ENCODE measurements around the gene PROM1.

Gene PROM1

DNA sequence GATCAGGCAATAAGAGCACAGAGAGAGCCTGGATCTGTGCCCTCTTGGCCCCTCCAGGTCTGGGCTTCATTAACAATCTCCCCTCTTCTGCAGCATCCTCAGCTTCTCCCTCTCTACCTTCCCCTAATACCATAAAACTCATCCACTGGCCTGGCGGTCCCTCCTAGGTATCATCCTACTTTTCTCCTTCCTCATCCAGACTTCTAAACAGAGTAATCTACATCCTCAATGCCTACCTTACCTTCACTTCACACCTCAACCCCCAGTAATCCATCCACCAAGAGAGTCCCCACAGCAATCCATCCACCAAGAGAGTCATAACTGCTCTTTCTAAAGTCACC is 162.3 kb downstream of the PROM1 start:
- Histone ChIP-seq H3K27ac (no peak overlapping the region), H3K36me3 (no peaks in the 10 kb centered on the region), H3K27me3 (ENCODE audit: insufficient read depth, low read depth, severe bottlenecking) (no peaks in the 10 kb centered on the region), H3K9me3 (ENCODE audit: severe bottlenecking) (no peaks in the 10 kb centered on the region), H3K4me3 (ENCODE audit: low read depth, low read length) (no peak overlapping the region)
- TF ChIP-seq, protein P1, sequence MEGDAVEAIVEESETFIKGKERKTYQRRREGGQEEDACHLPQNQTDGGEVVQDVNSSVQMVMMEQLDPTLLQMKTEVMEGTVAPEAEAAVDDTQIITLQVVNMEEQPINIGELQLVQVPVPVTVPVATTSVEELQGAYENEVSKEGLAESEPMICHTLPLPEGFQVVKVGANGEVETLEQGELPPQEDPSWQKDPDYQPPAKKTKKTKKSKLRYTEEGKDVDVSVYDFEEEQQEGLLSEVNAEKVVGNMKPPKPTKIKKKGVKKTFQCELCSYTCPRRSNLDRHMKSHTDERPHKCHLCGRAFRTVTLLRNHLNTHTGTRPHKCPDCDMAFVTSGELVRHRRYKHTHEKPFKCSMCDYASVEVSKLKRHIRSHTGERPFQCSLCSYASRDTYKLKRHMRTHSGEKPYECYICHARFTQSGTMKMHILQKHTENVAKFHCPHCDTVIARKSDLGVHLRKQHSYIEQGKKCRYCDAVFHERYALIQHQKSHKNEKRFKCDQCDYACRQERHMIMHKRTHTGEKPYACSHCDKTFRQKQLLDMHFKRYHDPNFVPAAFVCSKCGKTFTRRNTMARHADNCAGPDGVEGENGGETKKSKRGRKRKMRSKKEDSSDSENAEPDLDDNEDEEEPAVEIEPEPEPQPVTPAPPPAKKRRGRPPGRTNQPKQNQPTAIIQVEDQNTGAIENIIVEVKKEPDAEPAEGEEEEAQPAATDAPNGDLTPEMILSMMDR (IDR thresholded peaks at IDR 0.05; ENCODE audit: low read depth, low read length) = no peak
- no peak for DNase-seq

DNA sequence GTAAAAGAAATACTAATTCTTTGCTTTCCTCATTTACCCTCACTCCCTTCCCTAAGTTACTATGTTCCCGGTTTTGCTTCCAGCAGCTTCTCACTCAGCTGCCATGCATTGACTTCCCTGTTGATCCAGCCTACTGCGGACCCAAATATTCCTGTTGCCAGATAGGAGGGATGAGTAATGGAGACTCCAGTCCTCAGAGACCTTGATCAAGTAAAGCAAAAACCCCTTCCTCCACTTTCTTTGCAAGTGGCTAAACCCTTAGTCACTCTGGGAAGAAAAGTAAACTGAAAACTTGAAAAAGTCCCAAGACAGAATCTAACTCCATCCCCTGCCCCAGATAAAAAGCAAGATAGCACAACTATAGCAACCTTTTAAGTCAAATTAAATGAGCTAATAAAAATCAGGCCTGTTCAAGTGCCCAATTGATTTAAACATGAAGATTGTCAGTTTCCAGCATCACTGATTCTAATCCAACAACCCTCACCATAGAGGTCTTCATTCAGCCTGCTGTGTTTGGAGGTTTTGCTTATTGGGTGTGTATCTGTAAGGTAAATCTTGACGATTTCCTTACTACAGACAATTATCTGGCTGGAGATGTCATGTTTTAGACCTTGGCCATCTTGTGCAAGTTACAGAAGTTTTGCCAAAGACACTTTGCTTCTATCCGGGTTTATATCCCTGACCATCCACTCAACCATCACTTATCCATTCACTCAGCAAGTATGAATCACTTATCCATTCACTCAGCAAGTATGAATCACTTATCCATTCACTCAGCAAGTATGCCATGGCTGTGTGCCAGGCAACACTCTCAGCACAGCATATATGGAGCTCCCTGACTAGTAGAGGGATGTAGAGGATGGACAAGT is 162.9 kb downstream of the PROM1 start:
- DNase-seq = no peak
- H3K36me3 ChIP-seq = no peaks in the 10 kb centered on the region
- TF ChIP-seq, protein P1 (IDR thresholded peaks at IDR 0.05; ENCODE audit: low read depth, low read length) = no peak
- no peaks in the 10 kb centered on the region for H3K9me3 ChIP-seq (ENCODE audit: severe bottlenecking)
- no peak overlapping the region for H3K4me3 ChIP-seq (ENCODE audit: low read depth, low read length)
- no peak overlapping the region for H3K27ac ChIP-seq
- no peaks in the 10 kb centered on the region for H3K27me3 ChIP-seq (ENCODE audit: insufficient read depth, low read depth, severe bottlenecking)

DNA sequence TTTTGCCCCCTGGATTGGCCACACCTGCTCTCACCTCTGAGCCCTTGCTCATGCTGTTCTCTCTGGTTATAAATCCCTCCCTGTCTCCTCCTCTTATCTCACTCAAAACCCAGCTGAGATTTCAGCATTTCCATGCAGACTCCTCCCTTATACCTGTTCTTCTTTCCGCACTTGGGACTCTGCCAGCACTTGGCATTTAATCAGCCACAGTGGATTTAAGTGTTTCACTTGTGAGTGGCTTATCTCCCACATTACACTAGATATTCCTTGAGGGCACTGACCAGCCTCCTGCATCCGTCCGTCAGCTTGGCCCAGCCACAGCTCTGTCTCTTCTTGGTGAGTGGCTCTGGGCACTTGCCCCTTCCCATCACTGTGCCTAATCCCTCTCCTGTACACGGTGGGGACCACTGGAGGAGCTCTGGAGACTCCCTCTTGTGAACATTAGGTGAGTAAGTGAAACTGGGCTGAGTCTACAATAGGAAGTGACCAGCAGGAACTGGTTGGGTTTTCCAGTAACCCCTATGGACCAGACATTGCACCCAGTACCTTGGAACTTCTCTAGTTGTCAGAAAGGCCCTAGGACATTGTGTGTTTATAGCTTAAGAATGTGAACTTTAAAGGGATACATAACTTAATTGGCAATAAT is 165.2 kb downstream of the PROM1 start:
- Histone ChIP-seq H3K4me3 (ENCODE audit: low read depth, low read length) (no peak overlapping the region), H3K27ac (no peak overlapping the region), H3K9me3 (ENCODE audit: severe bottlenecking) (no peaks in the 10 kb centered on the region), H3K36me3 (no peaks in the 10 kb centered on the region), H3K27me3 (ENCODE audit: insufficient read depth, low read depth, severe bottlenecking) (no peaks in the 10 kb centered on the region)
- DNase-seq = no peak
- TF ChIP-seq, protein P1 (IDR thresholded peaks at IDR 0.05; ENCODE audit: low read depth, low read length) = no peak
